ENCODE measurements around the gene SMIM21. TPM values are rescaled to one million over a fixed set of nuclear protein-coding genes. Genes with fewer than 3 reads are reported as not detected.
A peak's percentile ranks its signal among the peaks of the same experiment; 100 is the strongest.

Gene SMIM21
- total and polyA plus RNA-seq, 2 experiments from 2014 or later, result not detected

DNA sequence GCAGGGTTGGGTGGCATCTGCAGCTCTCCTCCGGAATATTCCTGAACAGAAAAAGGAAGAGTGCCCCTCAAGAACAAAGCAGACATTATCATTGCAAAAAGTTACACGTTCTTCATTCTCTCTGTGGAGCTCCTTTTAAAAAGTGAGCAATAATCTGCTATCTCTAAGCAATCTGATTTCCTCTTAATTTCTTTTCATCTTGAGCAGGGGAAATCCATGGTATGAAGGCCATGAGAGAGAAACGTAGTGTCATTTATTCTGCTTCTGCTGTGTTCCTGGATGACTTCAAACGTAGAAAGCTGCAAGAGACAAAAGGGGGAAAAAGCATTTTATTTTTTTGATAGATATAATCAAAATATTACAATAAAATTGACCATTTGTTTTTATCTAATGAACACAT is 16.9 kb downstream of the SMIM21 start:
- H3K4me2 ChIP-seq (ENCODE audit: unreplicated experiment), result no peak overlapping the region
- in situ Hi-C loops (cut with MboI), result no loop called here
- no peak overlapping the region for H3K4me3 ChIP-seq
- no peak for DNase-seq
- H3K36me3 ChIP-seq (ENCODE audit: low read depth), result no peaks in the 10 kb centered on the region
- H4K20me1 ChIP-seq (ENCODE audit: insufficient read depth), result no peaks in the 10 kb centered on the region
- no peaks in the 10 kb centered on the region for H3K79me2 ChIP-seq (ENCODE audit: insufficient read depth)
- no peak overlapping the region for H3K27ac ChIP-seq
- no peaks in the 10 kb centered on the region for H3K27me3 ChIP-seq (replicated peaks; ENCODE audit: insufficient read depth)
- no peaks in the 10 kb centered on the region for H3K9me3 ChIP-seq (ENCODE audit: low read depth)
- no peaks in the 10 kb centered on the region for H3K9me2 ChIP-seq (ENCODE audit: insufficient read depth)
- H3K9ac ChIP-seq, result no peak overlapping the region
- TF ChIP-seq EZH2phosphoT487 (IDR thresholded peaks at IDR 0.05; ENCODE audit: insufficient read depth, low read depth) (no peak), EZH2 (IDR thresholded peaks at IDR 0.05; ENCODE audit: insufficient read depth, poor library complexity, severe bottlenecking) (no peak)
- peaks cover 26% of the 10 kb centered on the region for H3K4me1 ChIP-seq (ENCODE audit: insufficient read depth)
- peaks cover 27% of the 10 kb centered on the region for H3F3A ChIP-seq (ENCODE audit: insufficient read depth)
- 91 to 97% methylated on average over 4 of the region's 4 CpGs for WGBS, 2 experiments (ENCODE audit: low coverage in 1 of 2, low lambda C conversion rate in 2 of 2, missing lambda C conversion rate in 2 of 2)
- no peak overlapping the region for H2AFZ ChIP-seq

DNA sequence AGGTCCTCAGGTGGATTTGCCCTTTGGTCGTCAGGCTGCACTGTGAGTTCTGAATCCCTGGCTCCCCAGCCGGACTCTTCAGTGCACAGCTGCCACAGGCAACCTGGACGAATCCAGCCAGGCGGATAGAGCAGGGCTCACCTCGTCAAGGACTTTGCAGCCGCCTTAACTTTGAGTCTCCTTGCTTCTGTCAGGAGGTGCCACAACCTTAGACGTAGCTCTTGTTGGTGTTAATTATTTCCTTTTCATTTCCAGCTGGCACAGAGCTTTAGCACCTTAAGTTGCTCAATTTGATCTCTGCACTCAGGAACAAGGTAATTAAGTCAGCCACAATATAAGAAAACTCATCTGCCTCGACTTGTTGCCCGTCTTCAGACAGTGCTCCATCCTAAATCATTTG is 17.7 kb downstream of the SMIM21 start:
- Histone ChIP-seq H3K4me2 (ENCODE audit: unreplicated experiment) (no peak overlapping the region), H3K4me3 (no peak overlapping the region), H3K4me1 (ENCODE audit: insufficient read depth) (peaks cover 26% of the 10 kb centered on the region), H3K27me3 (replicated peaks; ENCODE audit: insufficient read depth) (no peaks in the 10 kb centered on the region), H3K27ac (no peak overlapping the region), H3F3A (ENCODE audit: insufficient read depth) (peaks cover 27% of the 10 kb centered on the region), H3K9me2 (ENCODE audit: insufficient read depth) (no peaks in the 10 kb centered on the region), H2AFZ (no peak overlapping the region), H4K20me1 (ENCODE audit: insufficient read depth) (no peaks in the 10 kb centered on the region), H3K79me2 (ENCODE audit: insufficient read depth) (no peaks in the 10 kb centered on the region), H3K36me3 (ENCODE audit: low read depth) (no peaks in the 10 kb centered on the region), H3K9me3 (ENCODE audit: low read depth) (no peaks in the 10 kb centered on the region), H3K9ac (no peak overlapping the region)
- TF ChIP-seq EZH2phosphoT487 (IDR thresholded peaks at IDR 0.05; ENCODE audit: insufficient read depth, low read depth) (no peak), EZH2 (IDR thresholded peaks at IDR 0.05; ENCODE audit: insufficient read depth, poor library complexity, severe bottlenecking) (no peak)
- in situ Hi-C loops (cut with MboI), result no loop called here
- no peak for DNase-seq
- WGBS, 2 experiments (ENCODE audit: low coverage in 1 of 2, low lambda C conversion rate in 2 of 2, missing lambda C conversion rate in 2 of 2), result 93 to 96% methylated on average over 9 of the region's 9 CpGs

DNA sequence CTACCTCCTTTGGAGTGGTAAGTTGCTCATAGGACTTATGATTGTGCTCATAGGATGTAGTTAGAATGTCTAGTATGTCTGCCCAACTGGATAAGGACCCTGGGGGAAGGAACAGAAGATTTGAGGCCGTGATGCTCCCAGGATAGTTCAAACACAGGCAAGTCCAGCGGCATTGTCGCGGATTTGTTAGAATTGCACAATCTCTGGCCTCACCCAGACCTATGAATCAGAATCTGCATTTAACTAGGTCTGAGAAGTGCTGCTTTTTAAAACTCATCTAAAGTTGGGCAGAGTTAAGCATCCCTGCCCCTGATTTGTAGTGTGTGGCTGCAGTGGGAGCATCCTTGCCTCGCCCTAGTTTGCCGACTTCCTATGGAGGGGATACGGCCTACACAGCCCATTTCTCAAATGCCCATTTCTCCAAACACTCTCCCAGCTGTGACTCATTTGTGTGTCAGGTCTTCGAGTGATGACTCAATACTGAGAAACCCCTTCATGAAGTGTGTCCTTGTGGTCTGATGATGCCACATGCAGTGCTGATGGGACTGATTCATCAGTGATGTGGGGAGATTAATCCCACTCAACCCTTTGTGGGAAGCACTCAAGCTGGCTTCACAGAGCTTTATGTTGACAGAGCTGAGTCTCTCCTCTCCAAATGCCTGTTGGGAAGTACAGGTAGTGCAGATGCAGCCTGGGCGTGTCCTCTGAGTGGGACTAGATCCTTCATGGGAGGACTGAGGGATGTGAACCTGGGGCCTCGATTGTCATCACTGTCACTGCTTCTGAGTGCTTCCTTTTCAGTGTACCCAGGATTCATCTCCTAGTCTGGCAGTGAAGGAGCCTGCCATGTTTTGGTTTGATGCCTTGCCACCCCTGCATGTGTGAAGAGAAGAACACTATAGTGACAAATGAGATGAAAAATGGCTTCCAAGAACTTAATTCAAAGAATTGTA is 18.7 kb downstream of the SMIM21 start:
- Histone ChIP-seq H3K9me2 (ENCODE audit: insufficient read depth) (no peaks in the 10 kb centered on the region), H3K36me3 (ENCODE audit: low read depth) (no peaks in the 10 kb centered on the region), H3K27me3 (replicated peaks; ENCODE audit: insufficient read depth) (no peaks in the 10 kb centered on the region), H2AFZ (peak overlapping the region; percentile 58), H3K4me2 (ENCODE audit: unreplicated experiment) (peak overlapping the region; percentile 38), H3K9me3 (ENCODE audit: low read depth) (no peaks in the 10 kb centered on the region), H3K79me2 (ENCODE audit: insufficient read depth) (no peaks in the 10 kb centered on the region), H4K20me1 (ENCODE audit: insufficient read depth) (no peaks in the 10 kb centered on the region), H3K4me3 (no peak overlapping the region), H3F3A (ENCODE audit: insufficient read depth) (peaks cover 27% of the 10 kb centered on the region), H3K27ac (peak overlapping the region; percentile 95), H3K4me1 (ENCODE audit: insufficient read depth) (peaks cover 26% of the 10 kb centered on the region), H3K9ac (peak overlapping the region; percentile 73)
- WGBS, 2 experiments (ENCODE audit: low coverage in 1 of 2, low lambda C conversion rate in 2 of 2, missing lambda C conversion rate in 2 of 2), result 11 to 18% methylated on average over 10 of the region's 10 CpGs
- in situ Hi-C loops (cut with MboI), result no loop called here
- peak; percentile 99 for DNase-seq
- TF ChIP-seq EZH2 (IDR thresholded peaks at IDR 0.05; ENCODE audit: insufficient read depth, poor library complexity, severe bottlenecking) (no peak), EZH2phosphoT487 (IDR thresholded peaks at IDR 0.05; ENCODE audit: insufficient read depth, low read depth) (0 out of 2 replicates have a peak, but pooled peaks have one; percentile 62)

DNA sequence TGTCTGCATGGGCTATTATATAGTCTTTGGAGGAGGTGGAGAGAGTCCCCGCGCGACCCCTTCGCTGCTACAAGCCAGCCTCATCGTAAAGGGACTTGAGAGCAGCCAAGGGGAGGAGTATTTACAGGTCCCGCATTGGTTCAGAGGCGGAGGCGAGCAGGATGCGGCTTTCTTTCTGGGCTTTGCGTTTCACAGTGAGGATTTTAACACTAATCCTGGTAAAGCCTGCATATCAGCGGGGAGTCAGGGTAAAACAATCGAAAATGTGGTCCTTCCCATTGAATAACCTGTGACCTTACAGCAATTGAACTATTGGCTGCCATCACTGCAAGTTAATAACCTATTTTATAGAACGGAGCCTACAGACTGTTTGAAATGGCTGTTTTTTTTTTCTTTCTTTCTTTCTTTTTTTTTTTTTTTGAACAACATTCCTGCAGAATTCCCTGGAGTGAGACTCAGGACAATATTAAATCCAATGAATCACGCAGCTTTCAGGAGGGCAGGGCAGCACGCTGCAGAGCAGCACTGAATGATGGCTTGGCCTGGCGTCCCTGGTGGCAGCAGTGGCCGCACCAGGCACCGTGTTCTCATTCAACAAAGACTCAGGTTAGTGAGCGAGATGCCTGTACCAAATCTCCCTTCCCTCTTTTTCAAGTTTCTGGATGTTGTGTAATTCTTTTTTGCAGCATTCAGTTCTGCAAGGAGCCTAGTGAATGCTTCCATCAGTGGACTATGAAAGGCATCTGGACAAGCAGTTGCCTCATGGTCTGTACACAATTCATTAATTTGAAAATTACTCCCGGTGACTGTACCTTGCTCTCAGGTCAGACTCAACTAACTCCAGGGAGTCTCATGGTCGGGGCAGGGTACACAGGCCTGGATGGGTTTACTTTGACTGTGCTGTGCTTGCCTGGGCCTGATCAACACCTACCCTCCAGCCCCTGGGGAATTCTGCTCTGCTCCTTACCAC is 19.8 kb downstream of the SMIM21 start:
- Histone ChIP-seq H3K4me2 (ENCODE audit: unreplicated experiment) (peak overlapping the region; percentile 38), H3K27me3 (replicated peaks; ENCODE audit: insufficient read depth) (no peaks in the 10 kb centered on the region), H3K4me3 (no peak overlapping the region), H3K79me2 (ENCODE audit: insufficient read depth) (no peaks in the 10 kb centered on the region), H3K9me3 (ENCODE audit: low read depth) (no peaks in the 10 kb centered on the region), H2AFZ (peak overlapping the region; percentile 58), H3F3A (ENCODE audit: insufficient read depth) (peaks cover 27% of the 10 kb centered on the region), H3K9me2 (ENCODE audit: insufficient read depth) (no peaks in the 10 kb centered on the region), H3K36me3 (ENCODE audit: low read depth) (no peaks in the 10 kb centered on the region), H3K4me1 (ENCODE audit: insufficient read depth) (peaks cover 26% of the 10 kb centered on the region), H3K9ac (peak overlapping the region; percentile 73), H3K27ac (peak overlapping the region; percentile 95), H4K20me1 (ENCODE audit: insufficient read depth) (no peaks in the 10 kb centered on the region)
- WGBS, 2 experiments (ENCODE audit: low coverage in 1 of 2, low lambda C conversion rate in 2 of 2, missing lambda C conversion rate in 2 of 2), result 77 to 81% methylated on average over 21 of the region's 21 CpGs
- peak; percentile 53 for DNase-seq
- TF ChIP-seq EZH2 (IDR thresholded peaks at IDR 0.05; ENCODE audit: insufficient read depth, poor library complexity, severe bottlenecking) (no peak), EZH2phosphoT487 (IDR thresholded peaks at IDR 0.05; ENCODE audit: insufficient read depth, low read depth) (no peak)
- in situ Hi-C loops (cut with MboI), result no loop called here

All from GM23248 (cell line).